Measurements from ENCODE around the gene XPO4.

The XPO4 gene

GRCh38 chr13:20826843-20827560, 75.5 kb downstream of the XPO4 start:
- DNase-seq: no peak

GRCh38 chr13:20826301-20826700, 76.2 kb downstream of the XPO4 start:
- no peak for DNase-seq

GRCh38 chr13:20825477-20825875, 77.1 kb downstream of the XPO4 start:
- DNase-seq: no peak

GRCh38 chr13:20824762-20825476, 77.6 kb downstream of the XPO4 start:
- DNase-seq: no peak

GRCh38 chr13:20823071-20823470, 79.5 kb downstream of the XPO4 start:
- no peak for DNase-seq

GRCh38 chr13:20822406-20822805, 80.1 kb downstream of the XPO4 start:
- DNase-seq: no peak

GRCh38 chr13:20819715-20820114, 82.8 kb downstream of the XPO4 start:
- DNase-seq: no peak

GRCh38 chr13:20815464-20815863, 87.1 kb downstream of the XPO4 start:
- no peak for DNase-seq

- no peak for DNase-seq
These were observed 88.2 kb downstream of the XPO4 start for GRCh38 chr13:20814224-20814910.

GRCh38 chr13:20812890-20813289, 89.7 kb downstream of the XPO4 start:
- no peak for DNase-seq

GRCh38 chr13:20810808-20811207, 91.7 kb downstream of the XPO4 start:
- DNase-seq: no peak

GRCh38 chr13:20808874-20809273, 93.7 kb downstream of the XPO4 start:
- DNase-seq: no peak

- DNase-seq: no peak
These were observed 99.2 kb downstream of the XPO4 start for GRCh38 chr13:20803180-20803965.

- no peak for DNase-seq
These were observed 100.8 kb downstream of the XPO4 start for GRCh38 chr13:20801707-20802106.

GRCh38 chr13:20799726-20800416, 102.7 kb downstream of the XPO4 start:
- no peak for DNase-seq

- DNase-seq: no peak
These were observed 104.5 kb downstream of the XPO4 start for GRCh38 chr13:20798027-20798426.

- DNase-seq: no peak
These were observed 105.6 kb downstream of the XPO4 start for GRCh38 chr13:20796791-20797508.

- DNase-seq: no peak
These were observed 112.9 kb downstream of the XPO4 start for GRCh38 chr13:20789665-20790064.

- no peak for DNase-seq
These were observed 114.2 kb downstream of the XPO4 start for GRCh38 chr13:20788312-20788711.

GRCh38 chr13:20787180-20787579, 115.4 kb downstream of the XPO4 start:
- DNase-seq: no peak

GRCh38 chr13:20782116-20782708, 120.3 kb downstream of the XPO4 start:
- DNase-seq: no peak
